Stimulated activated naive CD8-positive, alpha-beta T cell treated with anti-CD3 and anti-CD28 coated beads, Interleukin-15, Interleukin-2, amounts not matched to agents 100 ng/mL and 50 ng/mL, for 24 hours (primary cell): ENCODE results near the gene GAST.
A peak's percentile ranks its signal among the peaks of the same experiment; 100 is the strongest.
"Not testable (repeated sequence)": the region's sequence is repeated elsewhere in the genome, so short reads cannot be mapped to it uniquely, and the experiment has no call there.

Experiments
- H3K27ac Mint-ChIP-seq: one replicate; pipeline ENCODE4 v1.8.0; 2021; ENCODE audit warnings: mild to moderate bottlenecking, mixed read lengths
- H3K27me3 Mint-ChIP-seq: one replicate; pipeline ENCODE4 v1.8.0; 2021; ENCODE audit warnings: mixed read lengths
- H3K36me3 Mint-ChIP-seq: one replicate; pipeline ENCODE4 v1.8.0; 2021; ENCODE audit warnings: low read depth, mixed read lengths
- H3K4me1 Mint-ChIP-seq: one replicate; pipeline ENCODE4 v1.8.0; 2021; ENCODE audit warnings: low read depth, mixed read lengths
- H3K4me3 Mint-ChIP-seq: one replicate; pipeline ENCODE4 v1.8.0; 2021; ENCODE audit warnings: mild to moderate bottlenecking, mixed read lengths
- H3K9me3 Mint-ChIP-seq: one replicate; pipeline ENCODE4 v1.8.0; 2021; ENCODE audit warnings: mixed read lengths

Gene GAST

DNA sequence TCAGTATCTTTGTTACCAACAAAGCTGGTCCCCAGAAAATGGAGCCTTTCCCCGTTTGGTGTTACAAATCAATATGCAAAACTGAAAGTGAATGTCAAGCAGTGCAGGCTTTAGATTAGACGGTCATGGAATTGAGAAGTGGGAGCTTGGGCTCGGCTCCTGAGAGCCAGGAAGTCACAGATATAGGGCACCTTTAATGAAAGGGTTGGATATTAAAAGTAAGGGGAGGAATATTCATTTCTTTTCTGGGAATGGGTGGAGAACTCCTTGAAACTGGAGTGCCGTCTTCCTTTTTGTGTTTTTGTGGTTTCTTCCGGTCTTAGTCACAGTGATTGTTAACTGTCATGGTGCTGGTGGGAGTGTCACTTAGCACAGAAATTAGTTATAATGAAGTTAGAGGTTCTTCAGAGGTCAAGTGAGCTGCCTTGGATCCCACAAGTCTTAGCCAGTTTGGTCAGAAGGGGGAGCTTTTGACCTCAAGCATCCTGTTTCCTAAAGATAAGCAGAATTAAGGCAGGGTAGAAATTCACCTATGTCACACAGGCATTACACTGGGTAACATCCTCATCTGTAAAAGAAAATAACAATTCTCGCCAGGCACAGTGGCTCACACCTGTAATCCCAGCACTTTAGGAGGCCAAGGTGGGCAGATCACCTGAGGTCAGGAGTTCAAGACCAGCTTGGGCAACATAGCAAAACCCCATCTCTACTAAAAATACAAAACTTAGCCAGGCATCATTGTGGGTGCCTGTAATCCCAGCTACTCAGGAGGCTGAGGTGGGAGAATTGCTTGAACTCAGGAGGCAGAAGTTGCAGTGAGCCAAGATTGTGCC is 33.0 kb upstream of the GAST start:
- Mint-ChIP-seq H3K4me3 (peak overlapping the region; percentile 80), H3K4me1 (peaks cover 48% of the 10 kb centered on the region), H3K36me3 (no peaks in the 10 kb centered on the region), H3K9me3 (no peaks in the 10 kb centered on the region), H3K27ac (peak overlapping the region; percentile 95), H3K27me3 (no peaks in the 10 kb centered on the region)

DNA sequence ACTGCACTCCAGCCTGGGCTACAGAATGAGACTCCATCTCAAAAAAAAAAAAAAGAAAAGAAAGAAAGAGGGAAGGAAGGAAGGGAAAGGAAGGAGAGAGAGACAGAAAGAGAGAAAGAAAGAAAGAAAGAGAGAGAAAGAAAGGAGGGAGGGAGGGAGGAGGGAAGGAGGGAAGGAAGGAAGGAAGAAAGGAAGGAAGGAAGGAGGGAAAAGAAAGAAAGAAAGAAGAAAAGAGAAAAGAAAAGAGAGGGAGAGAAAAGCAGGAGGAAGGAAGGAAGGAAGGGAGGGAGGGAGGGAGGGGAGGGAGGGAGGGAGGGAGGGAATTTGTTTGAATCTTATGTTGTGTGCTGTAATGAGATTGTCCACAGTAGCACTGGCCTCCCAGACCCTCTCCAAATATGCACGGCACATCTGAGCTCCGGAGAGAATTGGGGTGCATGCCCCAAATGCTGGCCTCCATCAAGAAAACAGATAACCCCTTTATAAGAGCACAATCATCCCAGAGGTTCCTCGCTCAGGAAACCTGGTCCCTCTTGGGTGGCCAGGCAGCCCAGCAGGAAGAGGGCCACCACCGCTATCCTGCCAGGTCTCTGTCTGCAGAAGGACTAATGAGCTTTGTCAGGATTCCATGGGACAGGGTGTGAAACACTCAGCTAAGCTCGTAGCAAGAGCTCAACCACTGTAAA is 32.2 kb upstream of the GAST start:
- H3K27ac Mint-ChIP-seq, result peak overlapping the region; percentile 95
- H3K4me3 Mint-ChIP-seq, result peak overlapping the region; percentile 80
- no peaks in the 10 kb centered on the region for H3K9me3 Mint-ChIP-seq
- H3K27me3 Mint-ChIP-seq, result no peaks in the 10 kb centered on the region
- H3K36me3 Mint-ChIP-seq, result no peaks in the 10 kb centered on the region
- peaks cover 46% of the 10 kb centered on the region for H3K4me1 Mint-ChIP-seq

DNA sequence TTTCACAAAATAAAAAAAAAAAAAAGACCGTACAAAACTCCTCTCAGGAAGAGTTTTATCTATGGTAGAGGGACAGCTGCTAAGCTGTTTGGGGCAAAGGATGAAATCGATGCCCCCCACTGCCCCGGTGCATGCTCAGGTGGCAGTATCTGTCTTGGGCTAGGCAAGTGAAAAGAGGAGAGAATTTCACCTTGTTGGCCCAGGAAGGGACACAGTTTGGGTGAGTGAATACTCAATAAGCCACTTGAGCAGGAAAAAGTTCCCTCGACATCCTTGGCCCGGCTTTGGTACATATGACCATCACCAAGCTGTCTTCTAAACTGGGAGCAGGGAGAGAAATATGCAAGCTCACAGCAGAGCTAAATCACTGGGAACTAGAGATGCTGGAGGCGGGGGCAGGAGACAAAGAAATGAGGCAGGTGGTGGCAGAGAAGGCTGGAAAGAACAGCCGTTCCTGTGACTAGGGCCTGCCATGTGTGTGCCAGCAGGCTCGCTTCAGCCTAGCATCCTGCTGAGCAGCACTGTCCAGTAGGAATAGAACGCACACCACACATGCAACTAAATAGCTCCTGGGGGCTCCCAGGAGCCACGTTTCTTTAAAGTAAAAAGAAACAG is 31.6 kb upstream of the GAST start:
- H3K27me3 Mint-ChIP-seq, result no peaks in the 10 kb centered on the region
- H3K36me3 Mint-ChIP-seq, result no peaks in the 10 kb centered on the region
- peaks cover 43% of the 10 kb centered on the region for H3K4me1 Mint-ChIP-seq
- H3K9me3 Mint-ChIP-seq, result no peaks in the 10 kb centered on the region
- H3K27ac Mint-ChIP-seq, result no peak overlapping the region
- no peak overlapping the region for H3K4me3 Mint-ChIP-seq

GRCh38 chr17:41681776-41682175 is 30.4 kb upstream of the GAST start:
- no peaks in the 10 kb centered on the region for H3K27me3 Mint-ChIP-seq
- no peak overlapping the region for H3K4me3 Mint-ChIP-seq
- no peaks in the 10 kb centered on the region for H3K36me3 Mint-ChIP-seq
- no peaks in the 10 kb centered on the region for H3K9me3 Mint-ChIP-seq
- H3K4me1 Mint-ChIP-seq, result peaks cover 31% of the 10 kb centered on the region
- H3K27ac Mint-ChIP-seq, result no peak overlapping the region

- Mint-ChIP-seq H3K9me3 (no peaks in the 10 kb centered on the region), H3K4me3 (no peak overlapping the region), H3K4me1 (peaks cover 24% of the 10 kb centered on the region), H3K27me3 (no peaks in the 10 kb centered on the region), H3K36me3 (no peaks in the 10 kb centered on the region), H3K27ac (no peak overlapping the region)
Measured at GRCh38 chr17:41682631-41683030, 29.5 kb upstream of the GAST start.

DNA sequence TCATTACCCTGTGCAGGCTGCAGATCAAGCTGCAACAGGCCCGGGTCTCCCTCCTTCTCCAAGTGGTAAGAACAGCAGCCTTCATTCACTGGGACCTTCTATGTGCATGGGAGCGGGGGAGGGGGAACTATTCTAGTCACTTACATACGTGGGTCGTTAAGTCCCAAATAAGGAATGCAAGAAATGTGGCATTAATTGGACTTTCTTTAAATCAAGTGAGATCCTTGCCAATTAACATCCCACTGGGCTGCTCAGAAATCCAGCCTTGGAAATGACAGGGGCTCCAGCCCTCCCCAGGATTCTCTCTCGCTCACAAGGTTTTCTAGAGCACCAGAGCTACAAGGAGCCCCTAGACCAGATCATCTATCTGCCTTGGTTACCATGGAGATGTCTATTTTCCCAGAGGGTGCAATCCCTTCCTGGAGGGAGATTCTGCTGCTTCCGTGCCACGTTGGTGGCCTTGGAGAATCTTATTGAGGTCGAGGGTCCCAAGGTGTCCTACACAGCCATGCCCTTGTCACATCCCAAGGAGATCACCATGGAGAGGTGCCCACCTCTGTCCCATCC is 28.6 kb upstream of the GAST start:
- Mint-ChIP-seq H3K4me1 (peaks cover 21% of the 10 kb centered on the region), H3K9me3 (no peaks in the 10 kb centered on the region), H3K36me3 (no peaks in the 10 kb centered on the region), H3K4me3 (no peak overlapping the region), H3K27me3 (no peaks in the 10 kb centered on the region), H3K27ac (no peak overlapping the region)

- H3K27ac Mint-ChIP-seq, result no peak overlapping the region
- no peaks in the 10 kb centered on the region for H3K27me3 Mint-ChIP-seq
- no peaks in the 10 kb centered on the region for H3K36me3 Mint-ChIP-seq
- H3K4me3 Mint-ChIP-seq, result no peak overlapping the region
- no peaks in the 10 kb centered on the region for H3K9me3 Mint-ChIP-seq
- peaks cover 16% of the 10 kb centered on the region for H3K4me1 Mint-ChIP-seq
Measured at GRCh38 chr17:41684035-41684434, 28.1 kb upstream of the GAST start.

DNA sequence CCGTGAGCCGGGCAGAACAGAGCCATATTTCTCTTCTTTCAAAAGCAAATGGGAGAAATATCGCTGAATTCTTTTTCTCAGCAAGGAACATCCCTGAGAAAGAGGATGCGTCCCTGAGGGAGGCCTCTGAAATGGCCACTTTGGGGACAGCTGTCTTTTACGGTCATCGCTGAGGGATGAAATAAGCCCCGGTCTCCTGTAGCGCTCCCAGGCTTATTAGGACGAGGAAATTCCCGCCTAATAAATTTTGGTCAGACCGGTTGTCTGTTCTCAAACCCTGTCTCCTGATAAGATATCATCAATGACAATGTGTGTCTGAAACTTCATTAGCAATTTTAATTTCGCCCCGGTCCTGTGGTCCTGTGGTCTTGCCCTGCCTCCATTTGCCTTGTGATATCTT is 26.4 kb upstream of the GAST start:
- Mint-ChIP-seq H3K4me1 (peaks cover 14% of the 10 kb centered on the region), H3K36me3 (peaks cover 15% of the 10 kb centered on the region)
- H3K4me3 Mint-ChIP-seq, H3K9me3 Mint-ChIP-seq, H3K27me3 Mint-ChIP-seq, H3K27ac Mint-ChIP-seq: not testable (repeated sequence)

- Mint-ChIP-seq H3K9me3 (no peaks in the 10 kb centered on the region), H3K27ac (no peak overlapping the region), H3K4me1 (peaks cover 19% of the 10 kb centered on the region), H3K36me3 (peaks cover 20% of the 10 kb centered on the region), H3K27me3 (no peaks in the 10 kb centered on the region), H3K4me3 (no peak overlapping the region)
Measured at GRCh38 chr17:41686281-41686680, 25.9 kb upstream of the GAST start.

GRCh38 chr17:41687828-41688640 is 24.1 kb upstream of the GAST start:
- H3K4me3 Mint-ChIP-seq, result peak overlapping the region; percentile 95
- H3K27ac Mint-ChIP-seq, result peak overlapping the region; percentile 98
- H3K9me3 Mint-ChIP-seq, result no peaks in the 10 kb centered on the region
- H3K36me3 Mint-ChIP-seq, result peaks cover 38% of the 10 kb centered on the region
- no peaks in the 10 kb centered on the region for H3K27me3 Mint-ChIP-seq
- H3K4me1 Mint-ChIP-seq, result peaks cover 32% of the 10 kb centered on the region

- H3K4me3 Mint-ChIP-seq, result peak within 1 kb of the TSS; percentile 95
- peaks cover 45% of the 10 kb centered on the region for H3K36me3 Mint-ChIP-seq
- H3K27me3 Mint-ChIP-seq, result no peaks in the 10 kb centered on the region
- H3K27ac Mint-ChIP-seq, result peak within 1 kb of the TSS; percentile 98
- H3K9me3 Mint-ChIP-seq, result no peaks in the 10 kb centered on the region
- peaks cover 32% of the 10 kb centered on the region for H3K4me1 Mint-ChIP-seq
Measured at GRCh38 chr17:41688641-41689496, 23.3 kb upstream of the GAST start, which contains the start of gene EIF1. TSS of gene EIF1 (plus strand) at chr17:41688885. CDS start at chr17:41689039, 154 bp downstream.

DNA sequence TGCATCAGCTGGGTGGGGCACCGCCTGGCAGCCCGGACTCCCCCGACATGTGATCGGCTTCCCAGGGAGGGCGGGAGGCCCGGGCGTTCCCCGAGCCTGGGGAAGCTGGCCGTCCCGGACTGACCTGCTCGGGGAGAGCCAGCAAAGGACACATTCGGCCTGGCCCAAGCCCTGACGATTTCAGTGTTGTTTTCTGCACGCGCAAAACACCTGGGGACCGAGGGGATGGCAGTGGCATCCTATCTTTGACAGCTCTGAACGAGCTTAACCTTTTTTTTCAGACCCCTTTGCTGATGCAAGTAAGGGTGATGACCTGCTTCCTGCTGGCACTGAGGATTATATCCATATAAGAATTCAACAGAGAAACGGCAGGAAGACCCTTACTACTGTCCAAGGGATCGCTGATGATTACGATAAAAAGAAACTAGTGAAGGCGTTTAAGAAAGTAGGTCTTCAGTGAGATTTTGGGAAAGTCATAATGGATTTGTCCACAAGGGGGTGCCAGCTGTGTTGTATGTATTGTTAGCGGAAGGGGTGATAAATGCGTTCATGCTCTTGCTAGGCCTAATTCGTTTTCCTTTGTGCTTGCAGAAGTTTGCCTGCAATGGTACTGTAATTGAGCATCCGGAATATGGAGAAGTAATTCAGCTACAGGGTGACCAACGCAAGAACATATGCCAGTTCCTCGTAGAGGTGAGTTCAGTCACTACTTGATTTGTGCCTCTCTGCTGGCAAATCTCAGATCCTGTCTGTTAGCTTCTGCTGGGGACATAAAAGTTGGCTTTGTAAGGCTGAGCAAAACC is 22.4 kb upstream of the GAST start:
- Mint-ChIP-seq H3K4me3 (peak overlapping the region; percentile 95), H3K27me3 (no peaks in the 10 kb centered on the region), H3K27ac (peak overlapping the region; percentile 98), H3K9me3 (no peaks in the 10 kb centered on the region), H3K4me1 (peaks cover 32% of the 10 kb centered on the region), H3K36me3 (peaks cover 50% of the 10 kb centered on the region)

DNA sequence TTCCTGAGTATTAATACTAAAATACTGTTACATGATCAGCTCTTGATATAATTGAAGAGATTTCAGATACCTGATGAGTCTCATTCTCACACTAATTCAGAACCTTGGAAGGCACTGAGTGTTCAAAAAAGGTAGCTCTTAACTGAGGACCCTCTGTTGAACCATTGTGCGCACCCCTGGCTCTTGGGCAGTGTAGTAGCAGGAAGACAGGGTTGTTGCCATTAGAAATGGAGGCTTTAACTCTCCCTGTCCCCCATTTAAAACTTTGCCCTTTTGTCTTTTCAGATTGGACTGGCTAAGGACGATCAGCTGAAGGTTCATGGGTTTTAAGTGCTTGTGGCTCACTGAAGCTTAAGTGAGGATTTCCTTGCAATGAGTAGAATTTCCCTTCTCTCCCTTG is 21.6 kb upstream of the GAST start:
- no peaks in the 10 kb centered on the region for H3K27me3 Mint-ChIP-seq
- peaks cover 50% of the 10 kb centered on the region for H3K36me3 Mint-ChIP-seq
- H3K9me3 Mint-ChIP-seq, result no peaks in the 10 kb centered on the region
- peaks cover 32% of the 10 kb centered on the region for H3K4me1 Mint-ChIP-seq
- H3K27ac Mint-ChIP-seq, result peak overlapping the region; percentile 98
- peak overlapping the region; percentile 95 for H3K4me3 Mint-ChIP-seq
